Stimulated activated CD4-positive, alpha-beta T cell treated with anti-CD3 and anti-CD28 coated beads, Interleukin-1b, Interleukin-23, amount 100 ng/mL, for 1 hour (primary cell): ENCODE data around the gene KIAA1671.

Experiments used
- DNase-seq, 2 donors: peaks; one replicate each; pipeline ENCODE4 v3.0.0-alpha.2; 2020; ENCODE audit warnings: low read depth in 2 of 2

The KIAA1671 gene

DNA sequence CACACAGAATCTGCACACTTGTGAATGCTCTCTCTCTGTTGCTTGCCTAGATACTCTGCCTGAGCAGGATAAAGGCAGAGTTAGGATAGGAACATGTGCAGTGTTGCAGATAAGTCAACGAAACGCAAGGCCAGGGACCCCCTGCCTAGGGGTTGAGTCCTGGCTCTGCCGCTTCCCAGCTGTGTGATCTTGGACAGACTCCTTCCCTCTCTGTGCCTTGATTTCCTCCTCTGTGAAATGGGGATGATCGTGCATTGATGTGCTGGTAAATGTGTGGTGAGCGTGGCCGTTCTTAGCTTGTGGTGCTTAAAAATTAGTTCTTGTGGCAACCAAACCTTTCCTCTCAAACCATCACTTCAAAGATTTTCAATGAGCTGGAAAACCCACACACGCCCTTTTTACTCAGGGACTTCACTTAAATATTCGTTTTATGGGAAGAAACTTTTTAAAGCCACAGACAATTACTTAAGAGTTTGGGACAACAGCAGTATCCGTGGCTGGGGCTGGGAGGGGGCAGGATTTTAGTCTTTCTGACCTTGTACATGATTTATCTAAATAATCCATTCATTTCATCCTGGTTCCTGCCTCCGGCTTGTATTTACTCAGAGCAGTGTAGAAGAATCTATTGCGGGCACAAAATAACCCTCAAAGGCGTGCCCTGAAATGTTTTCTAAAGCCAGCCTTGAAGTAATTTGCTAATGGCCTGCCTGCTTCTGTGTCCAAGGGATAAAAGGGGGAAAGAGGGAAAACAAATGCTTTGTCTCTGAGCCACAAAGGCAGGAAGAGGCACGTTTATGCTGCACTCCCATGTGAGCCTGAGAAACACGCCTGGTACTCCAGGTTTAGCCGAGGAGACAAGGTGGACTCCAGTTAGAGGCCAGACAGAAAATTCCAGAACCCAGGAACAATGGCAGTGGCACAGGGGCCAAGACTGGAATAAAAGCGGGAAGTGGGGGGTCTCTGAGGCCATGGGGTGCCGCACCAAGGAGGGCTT lies 162.2 kb downstream of the KIAA1671 start:
- DNase-seq: no peak

- DNase-seq: no peak
These were observed 167.1 kb downstream of the KIAA1671 start for GRCh38 chr22:25119609-25120008.

DNA sequence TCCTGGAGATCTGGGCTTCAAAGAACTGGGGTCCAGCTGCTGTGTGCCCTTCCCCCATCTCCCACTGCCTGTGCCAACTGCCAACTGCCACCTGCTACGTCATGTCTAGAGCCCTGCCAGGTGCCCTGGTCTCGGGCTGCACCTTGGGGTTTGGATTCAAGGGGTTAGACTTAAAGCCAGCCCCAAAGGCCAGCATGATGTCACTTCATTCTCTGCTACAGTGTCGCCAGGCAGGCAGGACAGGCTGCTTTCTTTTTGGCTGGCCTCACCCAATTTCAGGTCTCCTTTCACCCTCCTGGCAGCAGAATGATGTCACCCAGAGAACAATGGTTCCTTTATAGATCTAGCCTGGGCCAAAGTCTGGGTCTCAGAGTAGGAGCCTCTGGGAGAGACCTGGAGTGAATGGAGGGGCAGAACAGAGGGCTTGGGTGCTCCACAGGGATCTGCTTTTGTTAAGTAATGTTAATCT lies 167.6 kb downstream of the KIAA1671 start:
- DNase-seq: no peak

GRCh38 chr22:25120761-25121212 lies 168.3 kb downstream of the KIAA1671 start:
- no peak for DNase-seq

GRCh38 chr22:25122136-25122764 lies 169.7 kb downstream of the KIAA1671 start:
- no peak for DNase-seq

GRCh38 chr22:25123677-25124076 lies 171.2 kb downstream of the KIAA1671 start:
- no peak for DNase-seq

DNA sequence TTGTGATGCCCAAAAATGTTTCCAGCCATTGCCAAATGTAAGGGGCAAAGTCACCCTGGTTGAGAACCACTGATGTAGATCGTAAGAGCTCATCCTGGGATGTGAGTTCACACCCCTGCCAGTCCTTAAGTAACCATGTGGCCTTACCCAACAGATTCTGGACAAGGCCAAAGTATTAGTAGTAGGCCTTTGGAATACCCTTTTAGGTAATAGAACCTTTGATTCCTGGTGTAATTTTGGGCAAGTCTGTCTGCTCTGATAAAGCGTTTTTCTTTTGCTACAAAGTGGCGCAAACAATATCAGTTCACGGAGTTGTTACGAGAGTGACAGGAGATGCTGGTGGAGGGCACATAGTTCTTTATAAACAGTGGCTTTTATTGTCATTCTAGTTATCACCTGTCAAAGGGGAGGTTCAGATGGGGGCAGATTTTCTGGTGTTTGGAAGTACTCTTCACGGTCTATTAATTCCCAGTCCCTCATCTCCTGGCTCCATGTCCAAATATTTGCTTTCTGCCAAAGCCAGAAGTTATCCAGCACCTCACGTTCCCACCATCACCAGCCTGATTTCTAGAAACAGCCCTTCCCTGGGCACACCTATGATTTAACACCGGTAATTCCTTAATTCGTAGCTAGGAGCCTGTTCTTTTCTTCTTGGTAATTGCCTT lies 173.3 kb downstream of the KIAA1671 start:
- DNase-seq: no peak

DNA sequence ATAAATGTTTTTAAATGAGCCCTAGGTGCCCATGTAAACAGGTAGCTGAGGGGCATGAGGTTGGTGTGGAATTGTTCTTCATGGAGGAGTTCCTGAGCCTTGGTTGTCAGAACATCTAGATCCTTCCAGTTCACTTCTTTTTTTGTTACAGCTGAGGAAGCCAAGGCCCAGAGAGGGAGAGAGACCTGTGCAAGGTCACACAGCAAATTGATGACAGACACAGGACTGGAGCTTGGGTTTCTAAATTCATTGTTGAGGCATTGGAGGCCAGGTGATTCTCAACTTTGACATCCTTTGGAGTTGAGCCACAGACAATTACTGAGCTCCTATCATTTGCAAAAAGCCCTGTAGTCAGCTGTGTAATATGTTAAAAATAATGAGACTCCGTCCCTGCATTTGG lies 174.0 kb downstream of the KIAA1671 start:
- DNase-seq: no peak

GRCh38 chr22:25127318-25127717 lies 174.8 kb downstream of the KIAA1671 start:
- no peak for DNase-seq

DNA sequence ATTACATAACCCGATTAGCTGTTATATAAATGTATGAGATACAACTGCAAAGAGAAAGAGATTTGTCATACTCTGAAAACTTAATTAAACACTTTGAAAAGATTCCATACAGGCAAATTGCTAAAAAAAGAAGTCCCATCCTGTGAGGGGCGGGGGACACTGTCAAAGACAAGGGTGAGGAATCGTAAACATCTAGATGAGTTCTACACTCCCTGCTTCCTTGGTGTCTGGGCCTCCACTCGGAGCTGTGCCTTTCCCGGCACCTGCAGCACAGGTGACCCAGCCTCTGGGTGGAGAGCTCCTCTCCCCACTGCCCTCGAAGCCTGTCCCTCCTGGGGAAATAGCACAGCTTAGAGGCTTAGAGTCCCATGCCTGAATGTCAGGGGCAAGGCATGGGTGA lies 177.9 kb downstream of the KIAA1671 start:
- DNase-seq: no peak

DNA sequence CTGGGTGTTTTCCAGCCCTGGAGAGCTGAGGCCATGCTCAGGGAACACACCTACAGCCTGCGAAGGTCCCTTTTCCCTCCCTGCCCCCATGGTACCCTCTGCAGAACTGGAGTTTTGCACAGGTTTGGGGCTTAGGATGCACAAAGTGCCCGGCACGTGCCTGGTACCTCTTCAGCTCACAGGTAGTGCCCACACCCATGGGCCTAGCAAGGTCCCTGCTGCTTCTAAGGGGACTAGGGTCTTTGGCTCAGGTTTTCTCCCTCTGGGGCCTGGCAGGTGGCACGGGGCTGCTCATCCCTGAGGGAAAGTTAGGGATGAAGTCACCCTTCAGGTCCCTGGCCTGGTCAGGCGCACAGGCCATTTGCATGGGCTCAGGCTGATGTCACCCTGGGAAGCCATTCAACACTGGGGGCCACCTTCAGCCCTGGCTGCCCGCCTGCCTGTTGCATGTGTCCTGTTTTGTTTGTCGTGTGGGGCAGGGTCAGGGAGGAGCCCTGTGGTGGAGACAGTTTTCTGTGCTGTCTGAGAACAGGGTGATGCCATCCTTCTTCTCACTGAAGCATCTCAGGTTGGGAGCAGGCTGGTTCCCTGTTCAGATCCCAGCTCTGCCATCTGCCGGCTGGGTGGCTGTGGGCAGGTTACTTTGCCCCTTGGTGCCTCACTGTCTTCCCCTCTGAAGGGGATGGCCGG lies 178.8 kb downstream of the KIAA1671 start:
- no peak for DNase-seq

- no peak for DNase-seq
These were observed 181.5 kb downstream of the KIAA1671 start for GRCh38 chr22:25134028-25134427.

- DNase-seq: no peak
These were observed 181.9 kb downstream of the KIAA1671 start for GRCh38 chr22:25134451-25134850.

GRCh38 chr22:25136953-25137576 lies 184.5 kb downstream of the KIAA1671 start:
- DNase-seq: no peak

DNA sequence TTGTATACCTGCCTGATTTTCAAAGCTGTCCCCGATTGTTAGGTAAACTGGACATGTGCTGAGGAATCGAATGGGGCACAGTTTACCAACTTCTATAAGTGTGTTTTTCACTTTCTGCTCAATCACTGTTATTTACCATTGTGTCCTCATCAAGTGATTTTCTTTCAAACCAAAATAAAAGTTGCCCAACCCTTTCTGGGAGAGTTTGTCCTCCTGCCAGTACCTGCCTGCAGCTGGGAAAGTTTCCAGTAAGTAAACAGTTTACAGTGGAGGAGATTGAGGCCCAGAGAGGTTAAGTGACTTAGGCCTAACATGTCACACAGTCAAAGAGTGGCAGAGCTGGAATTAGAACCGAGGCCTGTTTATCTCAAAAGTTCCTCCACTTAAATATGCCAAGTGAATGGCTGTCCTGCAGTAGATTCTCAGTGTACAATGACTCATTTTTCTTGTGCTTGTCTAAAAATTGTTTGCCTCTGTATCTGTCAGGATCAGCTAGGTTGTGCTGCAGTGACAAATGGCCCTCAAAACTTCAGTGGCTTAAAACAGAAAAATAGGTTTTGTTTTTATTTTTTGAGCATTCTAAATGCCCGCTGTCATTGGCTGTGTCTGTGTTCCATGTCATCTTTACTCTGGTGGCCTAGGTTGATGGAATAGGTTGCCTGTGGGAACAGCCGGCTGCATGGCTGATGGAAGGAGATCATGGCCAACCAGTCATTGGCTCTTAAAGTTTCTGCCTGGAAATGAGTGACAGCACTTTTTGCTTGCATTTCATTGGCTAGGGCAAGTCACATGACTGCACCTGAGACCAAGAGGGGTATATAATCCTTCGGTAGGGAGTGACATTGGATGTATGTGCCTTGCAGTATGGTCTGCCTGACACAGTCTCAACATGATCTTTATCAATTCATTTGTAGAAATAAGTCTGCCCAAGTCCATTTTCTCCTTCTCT lies 185.3 kb downstream of the KIAA1671 start:
- no peak for DNase-seq

GRCh38 chr22:25139062-25139461 lies 186.5 kb downstream of the KIAA1671 start:
- no peak for DNase-seq

- no peak for DNase-seq
These were observed 189.6 kb downstream of the KIAA1671 start for GRCh38 chr22:25142102-25142501.

DNA sequence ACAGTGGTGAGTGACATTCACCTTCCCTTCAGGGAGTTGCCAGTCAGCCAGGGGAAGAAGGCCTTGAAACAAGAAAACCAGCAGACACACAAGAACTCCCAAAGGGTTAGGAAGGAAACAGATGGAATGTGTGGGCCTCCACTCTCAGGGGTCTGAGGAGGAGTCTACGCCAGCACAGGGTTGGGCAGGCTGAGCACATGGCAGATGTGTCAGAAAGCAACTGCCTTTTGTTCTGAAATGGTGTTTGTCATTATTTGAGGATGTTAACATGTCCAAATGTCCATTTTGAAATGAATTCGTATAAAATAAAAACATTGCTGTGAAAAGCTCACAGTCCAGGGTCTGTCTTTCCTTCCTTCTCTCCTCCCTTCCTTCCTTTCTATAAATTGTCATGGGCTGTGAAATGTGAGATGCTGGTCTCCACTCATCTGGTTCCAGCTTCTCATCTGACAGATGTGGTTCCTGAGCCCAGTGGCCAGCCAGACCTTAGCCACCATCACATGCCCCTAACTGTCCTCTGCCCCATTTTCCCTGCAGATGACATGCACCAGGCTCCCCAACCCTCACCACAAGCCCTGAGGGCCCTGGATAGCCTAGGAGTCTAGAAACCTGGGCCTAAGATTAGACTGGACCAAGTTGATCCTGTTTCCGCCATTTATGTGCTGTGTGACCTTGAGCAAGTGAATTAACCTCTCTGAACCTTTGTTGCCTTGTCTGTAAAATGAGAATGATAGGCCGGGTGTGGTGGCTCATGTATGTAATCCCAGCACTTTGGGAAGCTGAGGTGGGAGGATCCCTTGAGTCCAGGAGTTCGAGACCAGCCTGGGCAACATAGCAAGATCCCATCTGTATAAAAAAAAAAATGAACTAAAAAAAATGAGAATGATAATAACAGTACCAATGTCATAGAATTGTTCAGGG lies 190.9 kb downstream of the KIAA1671 start:
- DNase-seq: no peak

- DNase-seq: no peak
These were observed 192.0 kb downstream of the KIAA1671 start for GRCh38 chr22:25144522-25144921.
